HG02610 (cell line): ENCODE measurements around the gene ERCC6L2.

ENCODE experiments used
- ATAC-seq: cut with Tn5 transposase; IDR thresholded peaks from one replicate; pipeline ENCODE4 v1.9.1; 2021; ENCODE audit warnings: mild to moderate bottlenecking, moderate library complexity; ENCODE audit not compliant: unreplicated experiment

Gene ERCC6L2

DNA sequence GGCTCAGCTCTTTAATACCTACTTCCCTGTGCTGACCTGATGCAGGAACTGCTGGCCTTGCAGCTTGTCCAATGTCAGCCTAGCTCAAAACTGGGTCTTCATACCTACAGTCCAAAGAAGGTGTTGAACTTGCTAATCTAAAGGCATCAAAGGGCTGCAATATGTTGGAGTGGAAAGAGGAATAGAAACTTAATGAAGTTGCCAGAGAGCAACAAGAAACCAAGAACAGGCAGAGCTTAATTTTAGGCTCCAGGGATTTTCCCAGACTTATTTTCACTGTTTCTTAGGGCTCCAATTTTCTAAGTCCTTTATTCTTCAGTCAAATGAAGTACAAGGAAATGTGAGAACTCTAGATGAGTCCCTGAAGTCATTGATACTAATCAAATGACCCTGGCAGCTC, 17.6 kb upstream of the ERCC6L2 start:
- peak; percentile 73 for ATAC-seq

GRCh38 chr9:95862343-95862742, 13.1 kb upstream of the ERCC6L2 start:
- ATAC-seq: no peak

GRCh38 chr9:95864852-95865580, 10.5 kb upstream of the ERCC6L2 start:
- peak; percentile 43 for ATAC-seq

DNA sequence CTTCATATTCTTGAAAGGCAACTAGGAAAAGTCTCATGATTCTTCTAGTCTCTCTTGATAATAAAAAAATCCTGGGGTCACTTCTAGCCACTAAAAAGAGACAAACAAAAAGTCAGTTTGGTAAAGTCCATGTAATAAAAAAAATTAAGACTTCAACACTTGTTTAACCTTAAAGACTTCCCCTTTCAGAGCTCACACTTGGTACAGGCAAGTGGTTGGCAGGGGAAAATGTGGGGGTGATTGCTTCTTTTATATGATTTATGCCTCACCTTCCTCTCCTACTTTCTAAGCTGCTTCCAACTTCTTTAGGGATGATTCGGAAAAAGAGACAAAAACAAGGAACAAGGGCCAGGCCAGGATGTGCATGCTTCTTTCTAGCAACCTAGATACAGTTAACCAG, 5.1 kb upstream of the ERCC6L2 start:
- ATAC-seq: no peak

DNA sequence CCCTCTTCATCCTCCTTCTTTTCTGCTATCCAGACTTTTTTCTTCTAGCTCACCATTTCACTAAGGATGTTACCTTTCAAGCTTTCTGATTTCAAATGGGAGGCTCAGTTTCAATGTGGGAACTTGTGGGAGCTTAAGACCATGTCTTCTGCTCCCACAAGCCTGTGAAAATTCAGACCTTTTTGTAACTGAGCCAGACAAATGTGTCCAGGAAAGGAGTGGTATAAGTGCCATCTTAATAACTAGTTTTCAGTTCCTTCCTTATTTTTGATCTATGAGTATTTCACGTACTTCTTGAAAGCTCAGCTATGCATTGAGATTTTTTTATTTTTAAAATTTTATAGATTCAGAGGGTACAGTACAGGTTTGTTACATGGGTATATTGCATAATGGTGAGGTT, 4.6 kb upstream of the ERCC6L2 start:
- no peak for ATAC-seq

- no peak for ATAC-seq
These were observed 1.0 kb upstream of the ERCC6L2 start for GRCh38 chr9:95874303-95874988.

- ATAC-seq: peak; percentile 19
These were observed 544 bp upstream of the ERCC6L2 start for GRCh38 chr9:95874989-95875304.

GRCh38 chr9:95876138-95876444, 600 bp downstream of the ERCC6L2 start:
- no peak for ATAC-seq

- no peak for ATAC-seq
These were observed 1.1 kb downstream of the ERCC6L2 start for GRCh38 chr9:95876595-95876994.

- ATAC-seq: no peak
These were observed 2.5 kb downstream of the ERCC6L2 start for GRCh38 chr9:95877984-95878383.

DNA sequence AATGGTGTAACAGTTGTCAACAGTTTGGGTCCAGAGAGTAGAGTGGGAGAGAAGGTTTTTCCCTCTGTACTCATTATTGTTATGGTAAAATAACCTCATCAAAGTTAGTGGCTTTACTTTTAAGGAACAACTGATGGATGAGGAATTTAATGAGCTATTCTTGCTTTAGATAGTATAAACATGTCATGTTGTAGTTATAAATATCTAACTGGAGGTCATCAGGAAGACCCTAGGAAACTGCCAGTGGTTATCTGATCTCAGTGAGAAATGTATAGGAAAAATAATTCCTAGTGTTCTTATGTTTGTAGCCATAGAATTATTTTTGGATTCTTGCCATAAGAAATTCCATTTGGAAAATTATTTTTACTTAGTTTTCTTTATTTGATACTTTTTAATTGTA, 4.1 kb downstream of the ERCC6L2 start:
- no peak for ATAC-seq

DNA sequence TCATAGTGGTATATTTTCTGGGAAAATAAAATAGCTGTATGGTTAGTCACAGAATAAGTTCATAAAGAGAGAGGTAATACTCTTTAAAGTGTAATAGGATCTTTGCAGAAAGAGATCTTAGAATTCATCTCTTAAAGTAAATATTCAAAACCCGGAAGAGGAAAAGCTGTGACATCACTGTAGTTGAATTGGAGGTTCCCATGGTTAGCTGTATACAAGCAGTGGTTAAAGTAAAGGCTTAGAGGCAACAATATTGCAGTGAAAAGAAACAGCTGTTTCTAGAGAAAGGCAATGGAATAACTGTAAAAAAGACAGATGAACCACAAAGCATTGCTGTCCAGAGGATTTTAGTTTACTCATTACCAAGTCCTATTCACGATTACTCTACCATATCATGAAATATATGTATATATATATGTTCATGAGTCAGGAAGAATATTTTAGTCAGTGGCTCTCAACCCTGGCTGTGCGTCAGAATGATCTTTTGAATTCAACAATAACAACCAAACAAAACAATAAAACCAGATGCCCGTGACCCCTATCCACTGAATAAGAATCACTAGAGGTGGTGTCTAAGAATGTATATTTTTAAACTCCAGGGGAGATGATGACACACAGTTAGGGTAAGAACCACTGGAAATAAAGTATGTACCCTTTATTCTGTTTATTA, 4.7 kb downstream of the ERCC6L2 start:
- no peak for ATAC-seq

- no peak for ATAC-seq
These were observed 12.5 kb downstream of the ERCC6L2 start for GRCh38 chr9:95887926-95888497.

GRCh38 chr9:95890594-95890993, 15.1 kb downstream of the ERCC6L2 start:
- ATAC-seq: no peak

DNA sequence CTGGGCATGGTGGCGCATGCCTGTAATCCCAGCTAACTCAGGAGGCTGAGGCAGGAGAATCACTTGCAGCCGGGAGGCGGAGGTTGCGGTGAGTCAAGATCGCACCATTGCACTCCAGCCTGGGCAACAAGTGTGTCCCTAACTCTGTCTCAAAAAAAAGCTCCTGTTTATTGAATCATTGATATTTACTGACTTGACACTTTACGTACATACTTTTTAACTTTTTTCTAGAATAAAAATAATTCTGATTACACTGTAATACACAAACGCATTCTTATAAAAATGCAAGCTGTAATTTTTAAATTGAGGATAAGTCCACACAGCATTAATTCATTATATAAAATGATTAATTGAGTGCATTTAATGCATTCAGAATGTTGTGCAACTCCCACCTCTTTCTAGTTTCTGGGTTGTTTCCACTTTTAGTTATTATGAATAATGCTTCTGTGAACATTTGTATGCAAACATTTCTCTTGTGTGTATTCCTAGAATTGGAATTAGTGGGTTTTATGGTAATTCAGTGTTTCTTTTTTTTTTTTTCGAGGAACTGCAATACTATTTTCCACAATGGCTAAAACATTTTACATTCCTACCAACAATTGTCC, 15.7 kb downstream of the ERCC6L2 start:
- no peak for ATAC-seq

DNA sequence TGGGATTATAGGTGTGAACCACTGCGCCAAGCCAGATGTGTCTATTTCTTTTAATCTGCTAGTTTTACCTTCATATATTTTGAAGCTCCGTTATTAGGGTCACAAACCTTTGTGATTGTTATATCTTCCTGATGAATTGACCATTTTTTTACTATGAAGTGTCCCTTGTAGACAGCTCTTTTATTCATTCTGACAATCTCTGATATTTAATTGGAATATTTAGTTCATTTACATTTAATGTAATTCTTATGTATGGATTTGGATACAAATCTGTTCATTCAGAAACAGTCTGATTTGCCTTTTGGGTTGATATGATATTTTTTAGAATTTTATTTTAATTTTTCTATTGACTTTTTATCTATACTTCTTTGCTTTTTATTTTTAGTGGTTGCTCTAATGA, 17.2 kb downstream of the ERCC6L2 start:
- no peak for ATAC-seq

DNA sequence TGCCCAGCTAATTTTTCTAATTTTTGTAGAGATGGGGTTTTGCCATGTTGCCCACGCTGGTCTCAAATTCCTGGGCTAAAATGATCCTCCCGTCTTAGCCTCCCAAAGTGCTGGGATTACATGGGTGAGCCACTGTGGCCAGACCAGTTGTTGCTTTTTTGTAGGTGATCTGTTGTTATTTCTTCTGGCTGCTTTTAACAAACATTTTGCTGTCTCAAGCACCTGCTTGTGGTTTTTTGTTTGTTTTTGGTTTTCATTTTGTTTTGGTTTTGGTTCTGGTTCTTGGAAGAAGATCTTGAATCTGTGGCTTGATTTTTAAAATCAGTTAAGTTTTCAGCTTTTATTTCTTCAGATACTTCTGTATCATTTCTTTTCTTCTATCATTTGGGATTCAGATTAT, 21.1 kb downstream of the ERCC6L2 start:
- no peak for ATAC-seq

DNA sequence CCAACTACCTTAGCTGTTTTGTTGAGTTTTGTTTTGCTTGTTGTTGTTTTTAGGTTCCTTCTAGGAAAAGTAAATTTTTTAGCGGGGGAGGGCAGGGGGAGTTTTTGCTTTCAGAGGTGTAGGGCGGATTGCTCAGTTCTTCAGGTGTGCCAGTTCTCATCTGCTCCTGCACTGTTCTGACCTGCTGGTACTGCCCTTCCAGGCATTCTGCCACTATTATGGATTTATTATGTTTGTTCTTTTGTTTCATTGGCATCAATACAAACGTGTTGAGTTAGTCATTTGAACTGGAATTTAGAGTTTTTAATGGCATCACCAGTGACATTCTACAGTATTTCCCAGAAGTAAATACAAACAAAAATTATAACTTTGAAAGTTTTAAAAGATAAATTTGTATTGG, 26.0 kb downstream of the ERCC6L2 start:
- ATAC-seq: no peak

GRCh38 chr9:95903398-95903797, 27.9 kb downstream of the ERCC6L2 start:
- ATAC-seq: no peak

DNA sequence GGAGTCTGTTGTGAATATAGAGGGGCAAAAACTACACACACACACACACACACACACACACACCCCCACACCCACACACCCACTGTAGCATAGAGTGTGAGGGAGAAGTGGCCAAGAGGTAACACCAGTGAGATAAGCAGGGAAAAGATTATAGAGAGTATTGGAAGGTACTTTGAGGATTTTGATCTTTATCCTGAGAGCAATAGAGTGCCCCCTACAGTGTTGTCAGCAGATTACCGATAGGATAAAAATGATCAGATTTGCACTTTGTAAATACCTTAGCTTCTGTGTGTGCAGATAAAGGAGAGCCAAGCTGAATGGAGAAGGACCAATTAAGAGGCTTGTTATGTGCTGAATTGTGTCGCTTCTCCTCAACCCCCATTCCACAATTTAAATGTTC, 32.3 kb downstream of the ERCC6L2 start:
- ATAC-seq: no peak

DNA sequence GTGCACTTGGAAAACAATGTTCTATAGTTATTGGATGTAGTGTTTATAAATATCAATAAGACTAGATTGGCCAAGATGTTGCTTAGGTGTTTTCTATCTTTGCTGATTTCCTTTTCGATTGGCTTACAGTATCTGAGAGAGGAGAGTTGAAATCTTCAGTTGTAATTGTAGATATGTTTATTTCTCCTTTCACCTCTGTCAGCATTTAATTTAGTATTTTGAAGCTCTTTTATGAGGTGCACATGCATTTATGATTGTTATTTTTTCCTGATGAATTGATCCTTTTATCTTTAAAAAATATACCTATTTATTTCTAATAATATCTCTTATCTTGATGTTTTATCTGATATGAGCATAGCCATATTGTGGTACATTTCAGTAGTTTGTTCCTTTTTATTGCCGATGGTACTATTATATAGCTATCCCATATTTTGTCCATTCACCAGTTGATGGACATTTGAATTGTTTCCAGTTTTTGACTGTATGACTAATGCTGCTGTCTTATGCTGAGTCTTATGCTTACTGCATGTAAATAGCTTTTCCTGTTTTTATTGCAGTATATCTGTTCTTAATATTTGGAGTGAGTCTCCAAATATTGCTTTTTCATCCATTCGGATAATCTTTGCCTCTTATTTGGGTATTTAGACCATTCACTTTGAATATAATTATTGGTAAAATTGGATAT, 34.7 kb downstream of the ERCC6L2 start:
- ATAC-seq: no peak
